ENCODE data around the gene ZNF74.
A peak's percentile ranks its signal among the peaks of the same experiment; 100 is the strongest.

Gene ZNF74

DNA sequence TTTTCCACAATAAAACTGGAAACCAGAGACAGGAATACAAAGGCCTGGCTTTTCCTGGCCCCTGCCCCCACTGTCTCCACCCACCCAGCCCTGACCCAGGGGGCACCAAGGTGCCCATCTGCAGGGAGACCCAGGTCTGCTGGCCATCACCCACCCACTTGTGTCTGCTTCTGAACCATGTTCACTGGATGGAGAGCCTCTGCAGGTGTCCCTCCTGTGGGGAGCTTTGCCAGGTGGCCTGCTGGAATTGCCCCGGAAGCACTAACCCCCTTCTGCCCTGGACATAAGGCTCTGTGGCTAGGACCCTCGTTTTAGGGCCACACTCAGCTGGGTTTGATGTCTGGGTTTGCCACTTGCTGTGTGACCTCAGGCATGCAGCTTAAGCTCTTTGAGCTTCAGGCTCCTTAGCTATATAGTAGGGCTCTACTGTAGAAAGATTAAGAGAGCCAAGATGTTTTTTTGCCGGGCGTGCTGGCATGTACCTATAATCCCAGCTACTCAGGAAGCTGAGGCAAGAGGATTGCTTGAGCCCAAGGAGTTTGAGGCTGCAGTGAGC is 39.8 kb downstream of the ZNF74 start:
- peak overlapping the region in 2 of 3 experiments; percentile 20 to 48 for H3K27ac Mint-ChIP-seq
- no peaks in the 10 kb centered on the region for H3K9me3 Mint-ChIP-seq
- H3K4me3 Mint-ChIP-seq, result peak overlapping the region; percentile 81 to 85 (median 84)
- H3K36me3 Mint-ChIP-seq (ENCODE audit: low read depth), result peaks cover 21% of the 10 kb centered on the region
- H3K27me3 Mint-ChIP-seq (ENCODE audit: low read depth), result peaks cover 46% of the 10 kb centered on the region
- TF ChIP-seq, protein P1, sequence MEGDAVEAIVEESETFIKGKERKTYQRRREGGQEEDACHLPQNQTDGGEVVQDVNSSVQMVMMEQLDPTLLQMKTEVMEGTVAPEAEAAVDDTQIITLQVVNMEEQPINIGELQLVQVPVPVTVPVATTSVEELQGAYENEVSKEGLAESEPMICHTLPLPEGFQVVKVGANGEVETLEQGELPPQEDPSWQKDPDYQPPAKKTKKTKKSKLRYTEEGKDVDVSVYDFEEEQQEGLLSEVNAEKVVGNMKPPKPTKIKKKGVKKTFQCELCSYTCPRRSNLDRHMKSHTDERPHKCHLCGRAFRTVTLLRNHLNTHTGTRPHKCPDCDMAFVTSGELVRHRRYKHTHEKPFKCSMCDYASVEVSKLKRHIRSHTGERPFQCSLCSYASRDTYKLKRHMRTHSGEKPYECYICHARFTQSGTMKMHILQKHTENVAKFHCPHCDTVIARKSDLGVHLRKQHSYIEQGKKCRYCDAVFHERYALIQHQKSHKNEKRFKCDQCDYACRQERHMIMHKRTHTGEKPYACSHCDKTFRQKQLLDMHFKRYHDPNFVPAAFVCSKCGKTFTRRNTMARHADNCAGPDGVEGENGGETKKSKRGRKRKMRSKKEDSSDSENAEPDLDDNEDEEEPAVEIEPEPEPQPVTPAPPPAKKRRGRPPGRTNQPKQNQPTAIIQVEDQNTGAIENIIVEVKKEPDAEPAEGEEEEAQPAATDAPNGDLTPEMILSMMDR (IDR thresholded peaks at IDR 0.05; ENCODE audit: unreplicated experiment in 3 of 3), result no peak
- peaks cover 24% of the 10 kb centered on the region for H3K4me1 Mint-ChIP-seq

DNA sequence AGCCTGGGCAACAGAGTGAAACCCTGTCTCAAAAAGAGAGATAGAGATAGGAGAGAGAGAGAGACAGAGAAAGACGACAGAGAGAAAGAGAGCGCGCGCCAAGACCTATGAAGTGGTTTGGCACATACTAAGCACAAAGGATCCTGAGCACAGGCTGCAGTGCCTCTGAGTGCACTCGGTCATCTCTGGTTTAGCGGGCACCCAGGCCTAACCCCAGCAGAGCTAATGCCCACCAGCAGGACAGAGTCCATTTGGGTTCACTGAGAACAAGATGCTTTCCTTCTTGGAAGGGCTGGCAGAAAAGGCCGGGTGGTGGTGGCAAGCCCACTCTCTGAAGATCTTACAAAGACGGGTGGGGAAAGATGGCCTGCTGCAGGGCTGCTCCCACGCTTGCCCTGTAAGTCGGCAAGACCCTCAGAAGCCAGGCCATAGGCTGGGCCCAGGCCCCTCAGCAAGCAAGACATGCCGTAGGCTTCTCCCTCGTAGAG is 40.4 kb downstream of the ZNF74 start:
- TF ChIP-seq, protein P1 (IDR thresholded peaks at IDR 0.05; ENCODE audit: unreplicated experiment in 3 of 3), result no peak
- Mint-ChIP-seq H3K4me3 (peak overlapping the region; percentile 81 to 85 (median 84)), H3K4me1 (peaks cover 25% of the 10 kb centered on the region), H3K9me3 (no peaks in the 10 kb centered on the region), H3K27ac (peak overlapping the region in 2 of 3 experiments; percentile 48 to 61), H3K27me3 (ENCODE audit: low read depth) (peaks cover 43% of the 10 kb centered on the region), H3K36me3 (ENCODE audit: low read depth) (peaks cover 17% of the 10 kb centered on the region)

DNA sequence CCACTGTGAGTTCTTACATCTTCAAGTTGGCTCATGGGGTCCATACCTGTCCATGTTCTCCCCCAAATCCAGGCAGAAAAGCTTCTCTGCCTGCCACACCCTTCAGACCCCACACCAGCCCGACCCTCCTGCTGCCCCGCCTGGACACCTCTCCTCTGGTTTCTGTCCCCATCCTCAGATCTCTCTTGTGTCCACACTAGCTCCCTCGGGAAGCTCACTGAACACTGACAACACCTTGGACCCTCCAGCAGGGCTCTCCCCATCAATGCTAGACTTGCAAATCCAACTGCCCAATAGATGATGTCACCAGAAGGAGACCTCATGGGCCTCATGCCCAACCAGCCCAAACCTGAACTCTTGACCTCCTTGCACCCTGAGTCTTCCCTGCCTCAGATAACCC is 40.8 kb downstream of the ZNF74 start:
- Mint-ChIP-seq H3K27me3 (ENCODE audit: low read depth) (peaks cover 43% of the 10 kb centered on the region), H3K27ac (peak overlapping the region in 1 of 3 experiments; percentile 61), H3K36me3 (ENCODE audit: low read depth) (peaks cover 17% of the 10 kb centered on the region), H3K4me3 (peak overlapping the region; percentile 75 to 84 (median 84)), H3K9me3 (no peaks in the 10 kb centered on the region), H3K4me1 (peaks cover 29% of the 10 kb centered on the region)
- TF ChIP-seq, protein P1 (IDR thresholded peaks at IDR 0.05; ENCODE audit: unreplicated experiment in 3 of 3), result no peak

DNA sequence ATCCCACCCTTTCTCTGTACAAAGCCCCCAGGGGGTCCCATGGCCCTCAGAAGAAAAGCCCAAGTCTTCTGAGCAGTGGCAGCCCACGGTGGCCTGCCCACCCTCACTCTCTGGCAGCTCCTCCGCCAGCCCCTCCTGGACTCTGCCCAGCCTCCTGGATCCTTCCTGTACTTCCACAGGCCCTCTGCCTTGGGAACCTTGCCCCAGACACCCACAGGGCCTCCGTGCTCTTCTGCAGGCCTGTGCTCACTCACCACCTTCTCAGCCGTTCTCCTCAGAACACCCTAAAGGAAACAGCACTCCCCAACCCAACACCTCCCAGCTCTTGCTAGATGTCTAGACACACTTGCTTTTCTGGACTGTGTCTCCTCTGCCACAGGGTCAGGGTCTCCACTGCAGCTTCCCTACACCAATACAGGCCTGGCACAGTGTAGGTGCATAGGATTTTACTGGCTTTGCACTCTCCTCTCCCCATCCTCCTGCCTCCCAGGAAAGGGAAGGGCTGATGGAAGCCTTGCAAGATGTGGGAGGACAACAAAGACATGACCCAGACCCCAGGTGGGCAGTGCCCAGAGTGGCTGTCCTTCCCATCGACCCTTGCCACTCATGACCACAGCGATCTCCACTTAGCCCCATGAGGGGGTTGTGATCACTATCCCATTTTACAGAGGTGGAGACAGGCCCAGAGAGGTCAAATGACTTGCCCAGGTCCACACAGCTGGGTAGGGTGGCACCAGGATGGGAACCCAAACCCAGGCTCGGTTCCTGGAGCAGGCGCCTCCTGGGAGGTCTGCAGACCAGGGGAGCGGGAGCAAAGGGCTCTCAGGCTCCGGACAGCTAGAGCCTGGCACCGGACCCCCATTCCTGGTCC is 41.7 kb downstream of the ZNF74 start:
- TF ChIP-seq, protein P1 (IDR thresholded peaks at IDR 0.05; ENCODE audit: unreplicated experiment in 3 of 3), result no peak
- Mint-ChIP-seq H3K9me3 (no peaks in the 10 kb centered on the region), H3K27me3 (ENCODE audit: low read depth) (peaks cover 37% of the 10 kb centered on the region), H3K4me3 (peak overlapping the region; percentile 75 to 84 (median 84)), H3K4me1 (peaks cover 29% of the 10 kb centered on the region), H3K27ac (peak overlapping the region; percentile 61 to 88 (median 77)), H3K36me3 (ENCODE audit: low read depth) (peaks cover 17% of the 10 kb centered on the region)

DNA sequence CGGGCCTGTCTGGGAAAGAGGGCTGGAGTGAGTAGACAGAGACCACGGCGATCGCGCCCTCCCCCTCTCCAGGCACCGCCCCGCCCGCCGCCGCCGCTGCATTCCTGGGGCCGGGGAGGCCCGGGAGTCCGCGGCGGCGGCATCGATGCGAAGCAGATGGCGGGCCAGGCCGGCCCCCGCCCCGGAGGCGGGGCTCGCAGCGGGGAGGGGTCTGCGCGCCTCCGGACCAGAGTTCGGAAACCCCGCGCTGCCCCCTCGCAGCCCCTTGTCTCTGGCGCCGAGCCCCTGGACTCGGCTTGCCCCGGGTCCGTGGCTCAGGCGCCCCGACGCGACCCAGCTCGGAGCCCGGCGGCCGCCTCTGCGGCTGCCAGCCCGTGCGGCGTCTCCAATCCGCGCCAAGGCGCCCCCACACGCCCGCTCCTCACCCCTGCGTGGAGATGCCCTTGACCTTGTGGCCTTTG is 42.4 kb downstream of the ZNF74 start:
- Mint-ChIP-seq H3K4me3 (peak overlapping the region; percentile 95 to 97 (median 97)), H3K36me3 (ENCODE audit: low read depth) (peaks cover 17% of the 10 kb centered on the region), H3K27me3 (ENCODE audit: low read depth) (peaks cover 37% of the 10 kb centered on the region), H3K4me1 (peaks cover 29% of the 10 kb centered on the region), H3K27ac (no peak overlapping the region), H3K9me3 (no peaks in the 10 kb centered on the region)
- TF ChIP-seq, protein P1 (IDR thresholded peaks at IDR 0.05; ENCODE audit: unreplicated experiment in 3 of 3), result no peak
